ENCODE data around the gene ERGIC1. TPM values are rescaled to one million over a fixed set of nuclear protein-coding genes. Genes with fewer than 3 reads are reported as not detected.

The ERGIC1 gene
- total and polyA plus RNA-seq, 7 donors = 49.9 to 116 (median 53.9) TPM

- 59 to 67% (median 62%) methylated on average over 12 of the region's 12 CpGs for WGBS, 3 donors
Measured at GRCh38 chr5:172858511-172858989, 24.5 kb downstream of the ERGIC1 start.

GRCh38 chr5:172858990-172859811, 25.1 kb downstream of the ERGIC1 start:
- no peak for TF ChIP-seq CTCF (IDR thresholded peaks at IDR 0.05)
- DNase-seq (peak; percentile 85 to 89), ATAC-seq (peak in 3 of 4 donors; percentile 8 to 22 (median 14))
- no peaks in the 10 kb centered on the region for H3K9me3 ChIP-seq
- no peaks in the 10 kb centered on the region for H3K27me3 ChIP-seq (ENCODE audit: insufficient read depth in 3 of 3, low read length in 2 of 3)
- H3K4me1 ChIP-seq = peaks cover 80% of the 10 kb centered on the region
- intact Hi-C loops (cut with DNase I) = no loop called here
- H3K4me3 ChIP-seq = peak overlapping the region; percentile 17
- no peaks in the 10 kb centered on the region for H3K36me3 ChIP-seq (ENCODE audit: insufficient read depth in 1 of 2, low read depth in 1 of 2)
- H3K27ac ChIP-seq = peak overlapping the region; percentile 92
- WGBS, 3 donors = 22 to 43% (median 28%) methylated on average over 15 of the region's 15 CpGs

More at GRCh38 chr5:172858511-172858989, 24.5 kb downstream of the ERGIC1 start:
- Histone ChIP-seq H3K27me3 (ENCODE audit: insufficient read depth in 3 of 3, low read length in 2 of 3) (no peaks in the 10 kb centered on the region), H3K4me1 (peaks cover 82% of the 10 kb centered on the region), H3K36me3 (ENCODE audit: insufficient read depth in 1 of 2, low read depth in 1 of 2) (no peaks in the 10 kb centered on the region), H3K9me3 (no peaks in the 10 kb centered on the region), H3K4me3 (no peak overlapping the region), H3K27ac (peak overlapping the region; percentile 92)
- DNase-seq = peak in 1 of 2 donors; percentile 39
- intact Hi-C loops (cut with DNase I) = no loop called here
- ATAC-seq = no peak
- TF ChIP-seq CTCF (IDR thresholded peaks at IDR 0.05) = no peak

GRCh38 chr5:172859966-172860365, 25.9 kb downstream of the ERGIC1 start:
- DNase-seq (no peak), ATAC-seq (no peak)
- 59 to 68% (median 65%) methylated on average over 4 of the region's 4 CpGs for WGBS, 3 donors
- H3K4me3 ChIP-seq = peak overlapping the region; percentile 17
- peaks cover 80% of the 10 kb centered on the region for H3K4me1 ChIP-seq
- no peaks in the 10 kb centered on the region for H3K27me3 ChIP-seq (ENCODE audit: insufficient read depth in 3 of 3, low read length in 2 of 3)
- no peaks in the 10 kb centered on the region for H3K36me3 ChIP-seq (ENCODE audit: insufficient read depth in 1 of 2, low read depth in 1 of 2)
- intact Hi-C loops (cut with DNase I) = loop anchor here (5.0 to 10.0 kb wide), 3 partner anchors 42 to 68 kb away; no protein-coding TSS in a partner anchor
- H3K27ac ChIP-seq = peak overlapping the region; percentile 92
- TF ChIP-seq CTCF (IDR thresholded peaks at IDR 0.05) = no peak
- H3K9me3 ChIP-seq = no peaks in the 10 kb centered on the region

GRCh38 chr5:172860520-172861443, 26.7 kb downstream of the ERGIC1 start:
- Histone ChIP-seq H3K4me3 (peak overlapping the region; percentile 17), H3K27me3 (ENCODE audit: insufficient read depth in 3 of 3, low read length in 2 of 3) (no peaks in the 10 kb centered on the region), H3K9me3 (no peaks in the 10 kb centered on the region), H3K4me1 (peaks cover 80% of the 10 kb centered on the region), H3K27ac (peak overlapping the region; percentile 92), H3K36me3 (ENCODE audit: insufficient read depth in 1 of 2, low read depth in 1 of 2) (no peaks in the 10 kb centered on the region)
- intact Hi-C loops (cut with DNase I) = loop anchor here (5.0 to 10.0 kb wide), 3 partner anchors 42 to 68 kb away; no protein-coding TSS in a partner anchor
- WGBS, 3 donors = 7% methylated on average over 21 to 24 of the region's 24 CpGs
- DNase-seq (peak; percentile 91 to 97), ATAC-seq (peak; percentile 83 to 89 (median 84))
- TF ChIP-seq CTCF (IDR thresholded peaks at IDR 0.05) = no peak
